Gastroesophageal sphincter (tissue), 3 donors: ENCODE measurements around the gene ITGB2.

Experiments used
- CTCF ChIP-seq, 4 experiments: fragments of 200-600 bp in 2 of 4; fragments of 450-650 bp in 2 of 4; sonication (generic) in 1 of 4; IDR thresholded peaks; one replicate each; pipeline ENCODE4 v1.5.1; 2017 to 2019; ENCODE audit warnings: antibody characterized with exemption in 4 of 4, mild to moderate bottlenecking in 2 of 4, moderate library complexity in 2 of 4
- EP300 ChIP-seq: sonication (generic); formaldehyde crosslinking; IDR thresholded peaks from one replicate; pipeline ENCODE4 v1.6.1; 2017; ENCODE audit warnings: antibody characterized with exemption, mild to moderate bottlenecking
- POLR2A ChIP-seq, 2 donors: fragments of 450-650 bp; IDR thresholded peaks; one replicate each; pipeline ENCODE4 v1.6.1; 2017; ENCODE audit warnings: antibody characterized with exemption in 2 of 2, mild to moderate bottlenecking in 2 of 2, moderate library complexity in 1 of 2
- POLR2AphosphoS5 ChIP-seq: sonication (generic); formaldehyde crosslinking; IDR thresholded peaks from one replicate; pipeline ENCODE4 v1.6.1; 2017; ENCODE audit warnings: antibody characterized with exemption

DNA sequence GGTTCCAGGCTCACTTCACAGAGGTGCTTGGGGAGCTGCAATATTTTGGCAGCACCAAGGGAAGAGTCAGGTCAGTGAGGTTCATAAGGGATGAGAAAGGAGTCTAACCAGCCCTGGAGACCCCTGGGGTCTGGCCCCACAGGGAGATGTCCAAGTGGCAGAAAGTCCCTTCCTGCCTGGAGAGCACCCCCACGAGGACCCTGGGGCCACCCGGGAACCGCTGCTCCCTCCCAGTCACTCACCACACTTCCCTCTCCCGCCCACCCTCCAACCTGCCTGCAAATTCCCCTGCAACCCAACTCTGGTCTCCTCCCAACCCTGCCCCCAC, 6.5 kb upstream of the ITGB2 start:
- no peak for TF ChIP-seq CTCF (IDR thresholded peaks at IDR 0.05)
- TF ChIP-seq POLR2A (IDR thresholded peaks at IDR 0.05): no peak
- no peak for TF ChIP-seq EP300
- TF ChIP-seq POLR2AphosphoS5: no peak
